Brain microvascular endothelial cell (primary cell): ENCODE results near the gene MYO15A.

ENCODE experiments used
- DNase-seq: peaks from one replicate; pipeline ENCODE4 v3.0.0-alpha.2; 2020
- H3K27ac ChIP-seq: fragments of 250-450 bp; sonication (Bioruptor Pico); 2 replicates; pipeline ENCODE4 v1.5.1; 2020; ENCODE audit warnings: mild to moderate bottlenecking, moderate library complexity
- H3K27me3 ChIP-seq: fragments of 250-450 bp; sonication (Bioruptor Pico); replicated peaks from 2 replicates; pipeline ENCODE4 v1.5.1; 2020; ENCODE audit warnings: mild to moderate bottlenecking
- H3K36me3 ChIP-seq: fragments of 250-450 bp; sonication (Bioruptor Pico); replicated peaks from 2 replicates; pipeline ENCODE4 v1.5.1; 2020; ENCODE audit warnings: mild to moderate bottlenecking
- H3K4me3 ChIP-seq: 2 replicates; pipeline ENCODE4 v1.5.1; 2011; ENCODE audit warnings: low read depth, mild to moderate bottlenecking, control low read depth, low read length, moderate library complexity
- CTCF ChIP-seq: IDR thresholded peaks from 2 replicates; pipeline ENCODE4 v1.5.1; 2011; ENCODE audit warnings: low read depth, mild to moderate bottlenecking, moderate library complexity, low read length, control low read depth, inconsistent platforms; ENCODE audit errors: missing control alignments
- in situ Hi-C: cut with HindIII; loops from 2 replicates; pipeline ENCODE4 v1.10.0; 2017; ENCODE audit warnings: low sequenced_read_pairs, low pct_ligation_motif_present

The MYO15A gene

GRCh38 chr17:18117982-18118975, 9.7 kb downstream of the MYO15A start:
- in situ Hi-C loops: no loop called here
- H3K36me3 ChIP-seq: no peaks in the 10 kb centered on the region
- no peak for DNase-seq
- H3K27me3 ChIP-seq: no peaks in the 10 kb centered on the region
- H3K4me3 ChIP-seq: no peak overlapping the region
- TF ChIP-seq CTCF: no peak
- no peak overlapping the region for H3K27ac ChIP-seq

GRCh38 chr17:18119166-18119745, 10.7 kb downstream of the MYO15A start:
- no peak overlapping the region for H3K27ac ChIP-seq
- no peak for DNase-seq
- H3K27me3 ChIP-seq: no peaks in the 10 kb centered on the region
- H3K36me3 ChIP-seq: no peaks in the 10 kb centered on the region
- no peak overlapping the region for H3K4me3 ChIP-seq
- TF ChIP-seq CTCF: no peak
- in situ Hi-C loops: no loop called here

DNA sequence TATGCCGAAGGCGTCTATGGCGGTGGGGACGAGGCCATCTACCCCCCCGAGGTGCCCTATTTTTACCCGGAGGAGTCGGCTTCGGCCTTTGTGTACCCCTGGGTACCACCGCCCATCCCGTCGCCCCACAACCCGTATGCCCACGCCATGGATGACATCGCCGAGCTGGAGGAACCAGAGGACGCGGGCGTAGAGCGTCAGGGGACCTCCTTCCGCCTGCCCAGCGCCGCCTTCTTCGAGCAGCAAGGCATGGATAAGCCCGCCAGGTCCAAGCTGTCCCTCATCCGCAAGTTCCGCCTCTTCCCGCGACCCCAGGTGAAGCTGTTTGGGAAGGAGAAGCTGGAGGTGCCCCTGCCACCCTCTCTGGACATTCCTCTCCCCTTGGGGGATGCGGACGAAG, 11.4 kb downstream of the MYO15A start:
- Histone ChIP-seq H3K27ac (no peak overlapping the region), H3K36me3 (no peaks in the 10 kb centered on the region), H3K27me3 (no peaks in the 10 kb centered on the region), H3K4me3 (no peak overlapping the region)
- DNase-seq: no peak
- no peak for TF ChIP-seq CTCF
- in situ Hi-C loops: no loop called here

DNA sequence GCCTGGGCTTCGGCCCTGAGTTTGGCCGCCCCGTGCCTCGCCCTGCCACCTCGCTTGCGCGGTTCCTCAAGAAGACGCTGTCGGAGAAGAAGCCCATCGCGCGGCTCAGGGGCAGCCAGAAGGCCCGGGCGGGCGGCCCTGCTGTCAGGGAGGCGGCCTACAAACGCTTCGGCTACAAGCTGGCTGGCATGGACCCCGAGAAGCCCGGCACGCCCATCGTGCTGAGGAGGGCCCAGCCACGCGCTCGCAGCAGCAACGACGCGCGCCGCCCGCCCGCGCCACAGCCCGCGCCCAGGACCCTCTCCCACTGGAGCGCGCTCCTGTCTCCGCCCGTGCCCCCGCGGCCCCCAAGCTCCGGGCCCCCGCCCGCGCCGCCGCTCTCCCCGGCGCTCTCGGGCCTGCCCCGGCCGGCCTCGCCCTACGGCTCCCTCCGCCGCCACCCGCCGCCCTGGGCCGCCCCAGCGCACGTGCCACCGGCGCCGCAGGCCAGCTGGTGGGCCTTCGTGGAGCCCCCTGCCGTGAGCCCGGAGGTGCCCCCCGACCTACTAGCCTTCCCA, 12.0 kb downstream of the MYO15A start:
- DNase-seq: no peak
- Histone ChIP-seq H3K27ac (no peak overlapping the region), H3K36me3 (no peaks in the 10 kb centered on the region), H3K27me3 (no peaks in the 10 kb centered on the region), H3K4me3 (no peak overlapping the region)
- no peak for TF ChIP-seq CTCF
- in situ Hi-C loops: no loop called here

DNA sequence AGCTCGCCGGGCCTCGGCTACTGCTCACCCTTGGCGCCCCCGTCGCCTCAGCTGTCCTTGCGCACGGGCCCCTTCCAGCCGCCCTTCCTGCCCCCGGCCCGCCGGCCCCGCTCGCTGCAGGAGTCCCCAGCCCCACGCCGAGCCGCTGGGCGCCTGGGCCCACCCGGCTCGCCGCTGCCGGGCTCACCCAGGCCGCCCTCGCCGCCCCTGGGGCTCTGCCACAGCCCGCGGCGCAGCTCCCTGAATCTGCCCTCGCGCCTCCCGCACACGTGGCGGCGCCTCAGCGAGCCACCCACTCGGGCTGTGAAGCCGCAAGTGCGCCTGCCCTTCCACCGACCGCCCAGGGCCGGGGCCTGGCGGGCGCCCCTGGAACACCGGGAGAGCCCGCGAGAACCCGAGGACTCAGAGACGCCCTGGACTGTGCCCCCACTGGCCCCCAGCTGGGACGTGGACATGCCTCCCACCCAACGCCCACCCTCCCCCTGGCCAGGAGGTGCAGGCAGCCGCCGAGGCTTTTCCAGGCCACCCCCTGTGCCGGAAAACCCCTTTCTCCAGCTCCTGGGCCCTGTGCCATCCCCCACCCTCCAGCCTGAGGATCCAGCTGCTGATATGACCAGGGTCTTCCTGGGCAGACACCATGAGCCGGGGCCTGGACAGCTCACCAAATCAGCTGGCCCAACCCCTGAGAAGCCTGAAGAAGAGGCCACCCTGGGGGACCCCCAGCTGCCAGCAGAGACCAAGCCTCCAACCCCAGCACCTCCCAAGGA, 12.8 kb downstream of the MYO15A start:
- no peak overlapping the region for H3K27ac ChIP-seq
- no peak for DNase-seq
- in situ Hi-C loops: no loop called here
- no peak overlapping the region for H3K4me3 ChIP-seq
- no peaks in the 10 kb centered on the region for H3K27me3 ChIP-seq
- TF ChIP-seq CTCF: no peak
- H3K36me3 ChIP-seq: no peaks in the 10 kb centered on the region
